ENCODE results near the gene CCDC191.

GRCh38 chr3:114093596-114093995 lies 37.3 kb upstream of the CCDC191 start:
- no peak for TF ChIP-seq CTCF (IDR thresholded peaks at IDR 0.05; ENCODE audit: borderline replicate concordance, extremely low read depth, low read length, poor library complexity, severe bottlenecking)
- TF ChIP-seq EZH2 (IDR thresholded peaks at IDR 0.05; ENCODE audit: borderline replicate concordance, low read depth, low read length, severe bottlenecking): no peak
